Measurements from ENCODE around the gene ANKIB1.

- no peak for TF ChIP-seq DACH1 (IDR thresholded peaks at IDR 0.05; ENCODE audit: partially characterized antibody)
- TF ChIP-seq UBTF (IDR thresholded peaks at IDR 0.05; ENCODE audit: borderline replicate concordance in 1 of 2, low read depth in 2 of 2, low read length in 2 of 2), result no peak
- no peak for TF ChIP-seq RAD51 (IDR thresholded peaks at IDR 0.05; ENCODE audit: borderline replicate concordance, low read depth)
- TF ChIP-seq NFYB (IDR thresholded peaks at IDR 0.05; ENCODE audit: extremely low read depth, insufficient read length), result no peak
- TF ChIP-seq TEAD2 (tag; IDR thresholded peaks at IDR 0.05), result no peak
- TF ChIP-seq NCOA4 (IDR thresholded peaks at IDR 0.05; ENCODE audit: partially characterized antibody), result no peak
- no peak for TF ChIP-seq MXI1 (IDR thresholded peaks at IDR 0.05; ENCODE audit: low read depth, low read length)
- TF ChIP-seq PRDM10 (IDR thresholded peaks at IDR 0.05; ENCODE audit: partially characterized antibody), result no peak
- no peak for TF ChIP-seq ZBTB33 (CRISPR knock-in tag; IDR thresholded peaks at IDR 0.05)
- TF ChIP-seq IRF9 (tag; IDR thresholded peaks at IDR 0.05), result no peak
- no peak for TF ChIP-seq PATZ1 (CRISPR knock-in tag; IDR thresholded peaks at IDR 0.05; ENCODE audit: borderline replicate concordance)
- TF ChIP-seq CEBPB (tag; IDR thresholded peaks at IDR 0.05), result no peak
- TF ChIP-seq SNIP1 (IDR thresholded peaks at IDR 0.05; ENCODE audit: low read depth), result no peak
Measured at GRCh38 chr7:92413550-92413949, 167.8 kb downstream of the ANKIB1 start.

Data from K562 (cell line).